AML-193 (cell line): ENCODE results near the gene NFE2L2.
A peak's percentile ranks its signal among the peaks of the same experiment; 100 is the strongest.
"Not testable (repeated sequence)": the region's sequence is repeated elsewhere in the genome, so short reads cannot be mapped to it uniquely, and the experiment has no call there.

Experiments
- DNase-seq, 2 experiments: peaks; one replicate each; lab custom pipeline; 2025; lab: John Stamatoyannopoulos, UW

The NFE2L2 gene

GRCh38 chr2:177257471-177257870 lies 7.1 kb downstream of the NFE2L2 start:
- no peak for DNase-seq

- DNase-seq, result no peak
Measured at GRCh38 chr2:177256695-177257094, 7.8 kb downstream of the NFE2L2 start.

GRCh38 chr2:177256026-177256425 lies 8.5 kb downstream of the NFE2L2 start:
- DNase-seq, result no peak

- no peak for DNase-seq
Measured at GRCh38 chr2:177255227-177255601, 9.3 kb downstream of the NFE2L2 start.

GRCh38 chr2:177254433-177255226 lies 9.9 kb downstream of the NFE2L2 start:
- DNase-seq, result no peak

- DNase-seq, result no peak
Measured at GRCh38 chr2:177253704-177254103, 10.8 kb downstream of the NFE2L2 start.

GRCh38 chr2:177252808-177253531 lies 11.6 kb downstream of the NFE2L2 start:
- no peak for DNase-seq

GRCh38 chr2:177251165-177251542 lies 13.4 kb downstream of the NFE2L2 start:
- no peak for DNase-seq

GRCh38 chr2:177250461-177250860 lies 14.1 kb downstream of the NFE2L2 start:
- DNase-seq, result no peak

GRCh38 chr2:177249038-177249437 lies 15.5 kb downstream of the NFE2L2 start:
- no peak for DNase-seq

- DNase-seq, result no peak
Measured at GRCh38 chr2:177247693-177248262, 16.7 kb downstream of the NFE2L2 start.

- DNase-seq, result not testable (repeated sequence)
Measured at GRCh38 chr2:177246523-177247030, 17.9 kb downstream of the NFE2L2 start.

GRCh38 chr2:177246000-177246399 lies 18.5 kb downstream of the NFE2L2 start:
- DNase-seq, result no peak

GRCh38 chr2:177245010-177245422 lies 19.5 kb downstream of the NFE2L2 start:
- DNase-seq, result no peak

- DNase-seq, result no peak
Measured at GRCh38 chr2:177244244-177244771, 20.2 kb downstream of the NFE2L2 start.

GRCh38 chr2:177243476-177243875 lies 21.1 kb downstream of the NFE2L2 start:
- no peak for DNase-seq

GRCh38 chr2:177243073-177243472 lies 21.5 kb downstream of the NFE2L2 start:
- DNase-seq, result no peak

GRCh38 chr2:177242121-177242987 lies 22.2 kb downstream of the NFE2L2 start:
- DNase-seq, result no peak

GRCh38 chr2:177241711-177242120 lies 22.8 kb downstream of the NFE2L2 start:
- DNase-seq, result no peak

GRCh38 chr2:177239932-177240630 lies 24.4 kb downstream of the NFE2L2 start:
- peak; percentile 94 to 99 for DNase-seq

GRCh38 chr2:177239053-177239452 lies 25.5 kb downstream of the NFE2L2 start:
- no peak for DNase-seq
